ENCODE measurements around the gene NEK7. TPM values are rescaled to one million over a fixed set of nuclear protein-coding genes. Genes with fewer than 3 reads are reported as not detected.

Gene NEK7
- total RNA-seq, 3 donors from 2014 or later: 62.3 to 72.1 (median 62.9) TPM

Other genes with a start within 250 kb of the NEK7 start
- not detected for gene LHX9, start 239.6 kb upstream of the NEK7 start, total RNA-seq